ENCODE results near the gene EPOP.

DNA sequence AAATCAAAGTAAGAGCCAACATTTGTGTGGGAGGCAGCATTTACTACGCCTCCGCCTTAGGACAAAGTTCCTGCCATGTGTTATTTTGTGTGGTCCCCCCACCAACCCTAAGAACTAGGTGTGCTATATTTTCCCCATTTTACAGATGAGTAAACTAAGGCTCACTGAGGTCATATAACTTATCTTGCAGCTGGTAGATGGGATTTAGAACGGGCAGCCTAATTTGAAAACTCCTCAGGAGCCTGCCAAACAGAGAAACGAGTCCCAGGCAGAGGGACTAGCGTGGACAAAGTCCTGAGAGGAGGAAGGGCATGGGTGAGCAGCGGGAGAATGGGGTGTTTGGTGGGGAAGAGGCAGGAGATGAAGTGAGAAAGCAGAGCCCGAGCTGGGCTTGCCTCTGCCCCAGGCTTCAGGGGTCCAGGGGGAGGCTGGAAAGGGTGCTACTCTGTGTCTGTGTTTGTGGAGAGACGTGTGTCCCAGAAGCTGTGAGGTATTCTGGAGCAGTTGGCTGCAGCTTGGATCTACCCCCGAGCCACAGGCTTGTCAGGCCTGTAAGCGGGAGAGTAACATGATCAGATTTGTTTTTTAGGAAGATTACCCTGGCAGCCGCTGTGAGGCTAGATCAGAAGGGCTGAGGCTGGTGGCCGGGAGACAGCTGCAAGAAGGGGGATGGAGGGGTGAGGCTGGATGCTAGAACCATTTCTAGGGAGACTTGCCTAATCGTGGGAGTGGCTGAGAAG, 35.3 kb upstream of the EPOP start:
- TF ChIP-seq, protein P1, sequence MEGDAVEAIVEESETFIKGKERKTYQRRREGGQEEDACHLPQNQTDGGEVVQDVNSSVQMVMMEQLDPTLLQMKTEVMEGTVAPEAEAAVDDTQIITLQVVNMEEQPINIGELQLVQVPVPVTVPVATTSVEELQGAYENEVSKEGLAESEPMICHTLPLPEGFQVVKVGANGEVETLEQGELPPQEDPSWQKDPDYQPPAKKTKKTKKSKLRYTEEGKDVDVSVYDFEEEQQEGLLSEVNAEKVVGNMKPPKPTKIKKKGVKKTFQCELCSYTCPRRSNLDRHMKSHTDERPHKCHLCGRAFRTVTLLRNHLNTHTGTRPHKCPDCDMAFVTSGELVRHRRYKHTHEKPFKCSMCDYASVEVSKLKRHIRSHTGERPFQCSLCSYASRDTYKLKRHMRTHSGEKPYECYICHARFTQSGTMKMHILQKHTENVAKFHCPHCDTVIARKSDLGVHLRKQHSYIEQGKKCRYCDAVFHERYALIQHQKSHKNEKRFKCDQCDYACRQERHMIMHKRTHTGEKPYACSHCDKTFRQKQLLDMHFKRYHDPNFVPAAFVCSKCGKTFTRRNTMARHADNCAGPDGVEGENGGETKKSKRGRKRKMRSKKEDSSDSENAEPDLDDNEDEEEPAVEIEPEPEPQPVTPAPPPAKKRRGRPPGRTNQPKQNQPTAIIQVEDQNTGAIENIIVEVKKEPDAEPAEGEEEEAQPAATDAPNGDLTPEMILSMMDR (IDR thresholded peaks at IDR 0.05; ENCODE audit: insufficient read depth, low read length, poor library complexity, severe bottlenecking) = no peak
- no peak for TF ChIP-seq EZH2phosphoT487 (conservative IDR thresholded peaks at IDR 0.05; ENCODE audit: low read length)
